HEK293 (cell line): ENCODE results near the gene PANK2.

Experiments used
- CTCF ChIA-PET: fragments of 350-600 bp; formaldehyde crosslinking; extraction: SDS; loops from one replicate; lab custom pipeline; 2021; ENCODE audit warnings: antibody characterized with exemption; lab: Yijun Ruan, JAX
- POLR2A ChIA-PET: fragments of 300-600 bp; formaldehyde crosslinking; extraction: SDS; loops from one replicate; lab custom pipeline; 2020; ENCODE audit warnings: antibody characterized with exemption, inconsistent platforms; lab: Yijun Ruan, JAX
- H3K27ac ChIP-seq: fragments of 200-500 bp; sonication (Bioruptor generic); 2 replicates; pipeline ENCODE4 v1.5.1; 2014; ENCODE audit warnings: low read depth, low read length, control low read depth, inconsistent platforms; ENCODE audit errors: extremely low read depth
- H3K36me3 ChIP-seq, 2 experiments: fragments of 200-500 bp in 1 of 2; sonication (Bioruptor generic) in 1 of 2; 1 replicate in 1 of 2; 2 replicates in 1 of 2; pipeline ENCODE4 v1.5.1; 2014 to 2017; ENCODE audit warnings: inconsistent platforms in 2 of 2, low read length in 2 of 2; ENCODE audit not compliant: control insufficient read depth in 2 of 2, insufficient read depth in 1 of 2
- H3K4me1 ChIP-seq: fragments of 200-500 bp; sonication (Bioruptor generic); 2 replicates; pipeline ENCODE4 v1.5.1; 2014; ENCODE audit warnings: mild to moderate bottlenecking, low read length, inconsistent platforms; ENCODE audit not compliant: control insufficient read depth, insufficient read depth
- H3K4me3 ChIP-seq: 2 replicates; pipeline ENCODE4 v1.5.1; 2011; ENCODE audit warnings: low read depth, mild to moderate bottlenecking, control low read depth, low read length, moderate library complexity
- H3K9me3 ChIP-seq: fragments of 200-500 bp; sonication (Bioruptor generic); 2 replicates; pipeline ENCODE4 v1.5.1; 2014; ENCODE audit warnings: low read depth, low read length, inconsistent platforms; ENCODE audit not compliant: control insufficient read depth, insufficient read depth
- FEZF1 ChIP-seq: fragments of 450-650 bp; formaldehyde crosslinking; IDR thresholded peaks from 2 replicates; pipeline ENCODE4 v1.5.1; 2016; ENCODE audit warnings: missing biosample characterization, missing genetic modification characterization
- GLIS1 ChIP-seq: fragments of 450-650 bp; formaldehyde crosslinking; IDR thresholded peaks from 2 replicates; pipeline ENCODE4 v1.5.1; 2016; ENCODE audit warnings: missing biosample characterization, missing genetic modification characterization
- GLIS2 ChIP-seq: fragments of 450-650 bp; formaldehyde crosslinking; IDR thresholded peaks from 2 replicates; pipeline ENCODE4 v1.5.1; 2016; ENCODE audit warnings: missing biosample characterization, missing genetic modification characterization
- KLF10 ChIP-seq: fragments of 450-650 bp; IDR thresholded peaks from 2 replicates; pipeline ENCODE4 v1.5.1; 2018; ENCODE audit warnings: missing biosample characterization, mild to moderate bottlenecking, missing genetic modification characterization
- OVOL3 ChIP-seq: fragments of 450-650 bp; formaldehyde crosslinking; IDR thresholded peaks from 2 replicates; pipeline ENCODE4 v1.5.1; 2016; ENCODE audit warnings: missing biosample characterization, missing genetic modification characterization
- PRDM1 ChIP-seq: fragments of 450-650 bp; formaldehyde crosslinking; IDR thresholded peaks from 2 replicates; pipeline ENCODE4; 2016; ENCODE audit warnings: missing biosample characterization, missing genetic modification characterization
- SP2 ChIP-seq: fragments of 450-650 bp; formaldehyde crosslinking; IDR thresholded peaks from 2 replicates; pipeline ENCODE4 v1.5.1; 2016; ENCODE audit warnings: missing biosample characterization, missing genetic modification characterization
- YY1 ChIP-seq: fragments of 450-650 bp; formaldehyde crosslinking; IDR thresholded peaks from 2 replicates; pipeline ENCODE4 v1.5.1; 2018; ENCODE audit warnings: missing biosample characterization, missing genetic modification characterization
- YY2 ChIP-seq: fragments of 450-650 bp; formaldehyde crosslinking; IDR thresholded peaks from 2 replicates; pipeline ENCODE4 v1.5.1; 2016; ENCODE audit warnings: missing biosample characterization, missing genetic modification characterization
- ZBTB1 ChIP-seq: fragments of 450-650 bp; formaldehyde crosslinking; IDR thresholded peaks from 2 replicates; pipeline ENCODE4 v1.5.1; 2016; ENCODE audit warnings: missing biosample characterization, missing genetic modification characterization
- ZBTB17 ChIP-seq: fragments of 450-650 bp; formaldehyde crosslinking; IDR thresholded peaks from 2 replicates; pipeline ENCODE4 v1.5.1; 2016; ENCODE audit warnings: missing biosample characterization, missing genetic modification characterization
- ZBTB21 ChIP-seq: fragments of 450-650 bp; formaldehyde crosslinking; IDR thresholded peaks from 2 replicates; pipeline ENCODE4 v1.5.1; 2017; ENCODE audit warnings: missing biosample characterization, missing genetic modification characterization
- ZFP69B ChIP-seq: fragments of 450-650 bp; formaldehyde crosslinking; IDR thresholded peaks from 2 replicates; pipeline ENCODE4 v1.5.1; 2016; ENCODE audit warnings: missing biosample characterization, missing genetic modification characterization
- ZNF16 ChIP-seq: fragments of 450-650 bp; formaldehyde crosslinking; IDR thresholded peaks from 2 replicates; pipeline ENCODE4 v1.5.1; 2016; ENCODE audit warnings: low read depth, missing biosample characterization, missing genetic modification characterization
- ZNF223 ChIP-seq: fragments of 450-650 bp; formaldehyde crosslinking; IDR thresholded peaks from 2 replicates; pipeline ENCODE4 v1.5.1; 2016; ENCODE audit warnings: missing biosample characterization, missing genetic modification characterization
- ZNF366 ChIP-seq: fragments of 450-650 bp; formaldehyde crosslinking; conservative IDR thresholded peaks from 2 replicates; pipeline ENCODE4 v1.5.1; 2016; ENCODE audit warnings: missing biosample characterization, missing genetic modification characterization
- ZNF37A ChIP-seq: fragments of 450-650 bp; IDR thresholded peaks from 2 replicates; pipeline ENCODE4 v1.5.1; 2018; ENCODE audit warnings: missing biosample characterization, missing genetic modification characterization
- ZNF394 ChIP-seq: fragments of 450-650 bp; formaldehyde crosslinking; IDR thresholded peaks from 2 replicates; pipeline ENCODE4 v1.5.1; 2016; ENCODE audit warnings: missing biosample characterization, missing genetic modification characterization, mild to moderate bottlenecking, moderate library complexity, borderline replicate concordance
- ZNF510 ChIP-seq: fragments of 450-650 bp; formaldehyde crosslinking; IDR thresholded peaks from 2 replicates; pipeline ENCODE4 v1.5.1; 2018; ENCODE audit warnings: mild to moderate bottlenecking, missing genetic modification characterization, missing biosample characterization; ENCODE audit not compliant: insufficient replicate concordance
- ZNF521 ChIP-seq: fragments of 450-650 bp; formaldehyde crosslinking; IDR thresholded peaks from 2 replicates; pipeline ENCODE4 v1.5.1; 2017; ENCODE audit warnings: missing biosample characterization, mild to moderate bottlenecking, missing genetic modification characterization
- ZNF558 ChIP-seq: fragments of 450-650 bp; formaldehyde crosslinking; IDR thresholded peaks from 2 replicates; pipeline ENCODE4 v1.5.1; 2016; ENCODE audit warnings: missing biosample characterization, missing genetic modification characterization
- ZNF600 ChIP-seq: fragments of 450-650 bp; formaldehyde crosslinking; IDR thresholded peaks from 2 replicates; pipeline ENCODE4 v1.5.1; 2016; ENCODE audit warnings: missing biosample characterization, missing genetic modification characterization
- ZNF629 ChIP-seq: fragments of 450-650 bp; formaldehyde crosslinking; IDR thresholded peaks from 2 replicates; pipeline ENCODE4 v1.5.1; 2017; ENCODE audit warnings: missing biosample characterization, missing genetic modification characterization
- ZNF660 ChIP-seq: fragments of 450-650 bp; IDR thresholded peaks from 2 replicates; pipeline ENCODE4 v1.5.1; 2018; ENCODE audit warnings: missing biosample characterization, mild to moderate bottlenecking, missing genetic modification characterization
- ZNF677 ChIP-seq: fragments of 450-650 bp; IDR thresholded peaks from 2 replicates; pipeline ENCODE4 v1.5.0; 2018; ENCODE audit warnings: missing biosample characterization, mild to moderate bottlenecking, missing genetic modification characterization, moderate library complexity
- TF ChIP-seq, protein P1 (sequence below): fragments of 450-650 bp; formaldehyde crosslinking; IDR thresholded peaks from 2 replicates; pipeline ENCODE4 v1.5.1; 2017; ENCODE audit warnings: missing biosample characterization, missing genetic modification characterization
- TF ChIP-seq, protein P2 (sequence below): fragments of 450-650 bp; formaldehyde crosslinking; IDR thresholded peaks from 2 replicates; pipeline ENCODE4 v1.5.1; 2017; ENCODE audit warnings: missing biosample characterization, mild to moderate bottlenecking, missing genetic modification characterization, moderate library complexity
- TF ChIP-seq, protein P3 (sequence below): fragments of 450-650 bp; formaldehyde crosslinking; IDR thresholded peaks from 2 replicates; pipeline ENCODE4 v1.5.1; 2016; ENCODE audit warnings: missing biosample characterization, missing genetic modification characterization

PANK2 gene

DNA sequence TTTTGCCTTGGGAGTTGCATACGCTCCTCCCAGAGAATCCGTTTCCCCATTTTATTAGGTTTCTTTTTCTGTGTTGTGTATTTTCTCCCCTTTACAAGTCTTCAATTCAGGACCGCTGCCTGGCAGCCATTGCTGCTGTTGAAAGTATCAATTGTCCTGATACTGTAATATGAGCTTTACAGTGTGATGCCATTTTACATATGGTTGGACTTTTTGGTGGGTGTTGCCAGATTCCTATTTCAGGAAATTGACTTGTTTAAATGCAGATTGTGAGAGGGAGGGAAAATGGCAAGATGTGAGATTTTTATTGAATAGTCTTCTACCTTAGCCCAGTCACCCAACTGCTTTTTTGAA lies 1.2 kb downstream of the PANK2 start:
- ChIA-PET POLR2A (interaction anchor here (0.6 to 1.1 kb wide), 4 partner anchors 32 to 176 kb away, joined by 3 to 8 read pairs (median 3); partner anchors contain the start of genes ADISSP and AP5S1), CTCF (interaction anchor here (0.7 to 1.2 kb wide), 6 partner anchors 15 to 194 kb away, joined by 3 to 4 read pairs (median 3); no protein-coding TSS in a partner anchor)
- Histone ChIP-seq H3K36me3 (peaks cover 32 to 40% of the 10 kb centered on the region in 2 experiments; a peak in 2 of 3 replicates), H3K4me3 (peak overlapping the region; percentile 74), H3K27ac (peak overlapping the region; percentile 97), H3K4me1 (peaks cover 31% of the 10 kb centered on the region), H3K9me3 (no peaks in the 10 kb centered on the region)
- TF ChIP-seq, protein P1, sequence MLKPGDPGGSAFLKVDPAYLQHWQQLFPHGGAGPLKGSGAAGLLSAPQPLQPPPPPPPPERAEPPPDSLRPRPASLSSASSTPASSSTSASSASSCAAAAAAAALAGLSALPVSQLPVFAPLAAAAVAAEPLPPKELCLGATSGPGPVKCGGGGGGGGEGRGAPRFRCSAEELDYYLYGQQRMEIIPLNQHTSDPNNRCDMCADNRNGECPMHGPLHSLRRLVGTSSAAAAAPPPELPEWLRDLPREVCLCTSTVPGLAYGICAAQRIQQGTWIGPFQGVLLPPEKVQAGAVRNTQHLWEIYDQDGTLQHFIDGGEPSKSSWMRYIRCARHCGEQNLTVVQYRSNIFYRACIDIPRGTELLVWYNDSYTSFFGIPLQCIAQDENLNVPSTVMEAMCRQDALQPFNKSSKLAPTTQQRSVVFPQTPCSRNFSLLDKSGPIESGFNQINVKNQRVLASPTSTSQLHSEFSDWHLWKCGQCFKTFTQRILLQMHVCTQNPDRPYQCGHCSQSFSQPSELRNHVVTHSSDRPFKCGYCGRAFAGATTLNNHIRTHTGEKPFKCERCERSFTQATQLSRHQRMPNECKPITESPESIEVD (tag by site-specific recombination): 0 out of 2 replicates have a peak, but pooled peaks have one; percentile 58
- TF ChIP-seq GLIS2 (tag by site-specific recombination) (no peak), ZNF16 (tag by site-specific recombination) (no peak), ZNF521 (no peak), ZNF510 (tag by site-specific recombination) (no peak), ZNF660 (tag by site-specific recombination) (no peak), ZBTB17 (peak; percentile 64), FEZF1 (tag by site-specific recombination) (peak; percentile 61), ZNF366 (0 out of 2 replicates have a peak, but pooled peaks have one; percentile 23), ZNF394 (tag by site-specific recombination) (0 out of 2 replicates have a peak, but pooled peaks have one; percentile 43), ZNF677 (no peak), ZNF37A (tag by site-specific recombination) (no peak), ZNF558 (tag by site-specific recombination) (peak; percentile 30; the same call in 1 of the 2 replicates), ZNF629 (peak; percentile 36; the same call in 1 of the 2 replicates), ZFP69B (tag by site-specific recombination) (no peak), ZNF223 (tag by site-specific recombination) (no peak), SP2 (tag by site-specific recombination) (peak; percentile 25; the same call in 1 of the 2 replicates), ZBTB1 (tag by site-specific recombination) (no peak), YY1 (tag by site-specific recombination) (peak; percentile 80), YY2 (peak; percentile 61; the same call in 1 of the 2 replicates), KLF10 (tag by site-specific recombination) (peak; percentile 43; the same call in 1 of the 2 replicates), GLIS1 (tag by site-specific recombination) (no peak), PRDM1 (peak; percentile 14; the same call in 1 of the 2 replicates), ZBTB21 (tag by site-specific recombination) (no peak), ZNF600 (peak; percentile 78), OVOL3 (tag by site-specific recombination) (no peak)
- TF ChIP-seq, protein P2, sequence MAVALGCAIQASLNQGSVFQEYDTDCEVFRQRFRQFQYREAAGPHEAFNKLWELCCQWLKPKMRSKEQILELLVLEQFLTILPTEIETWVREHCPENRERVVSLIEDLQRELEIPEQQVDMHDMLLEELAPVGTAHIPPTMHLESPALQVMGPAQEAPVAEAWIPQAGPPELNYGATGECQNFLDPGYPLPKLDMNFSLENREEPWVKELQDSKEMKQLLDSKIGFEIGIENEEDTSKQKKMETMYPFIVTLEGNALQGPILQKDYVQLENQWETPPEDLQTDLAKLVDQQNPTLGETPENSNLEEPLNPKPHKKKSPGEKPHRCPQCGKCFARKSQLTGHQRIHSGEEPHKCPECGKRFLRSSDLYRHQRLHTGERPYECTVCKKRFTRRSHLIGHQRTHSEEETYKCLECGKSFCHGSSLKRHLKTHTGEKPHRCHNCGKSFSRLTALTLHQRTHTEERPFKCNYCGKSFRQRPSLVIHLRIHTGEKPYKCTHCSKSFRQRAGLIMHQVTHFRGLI (tag by site-specific recombination): peak; percentile 71; the same call in 1 of the 2 replicates
- TF ChIP-seq, protein P3, sequence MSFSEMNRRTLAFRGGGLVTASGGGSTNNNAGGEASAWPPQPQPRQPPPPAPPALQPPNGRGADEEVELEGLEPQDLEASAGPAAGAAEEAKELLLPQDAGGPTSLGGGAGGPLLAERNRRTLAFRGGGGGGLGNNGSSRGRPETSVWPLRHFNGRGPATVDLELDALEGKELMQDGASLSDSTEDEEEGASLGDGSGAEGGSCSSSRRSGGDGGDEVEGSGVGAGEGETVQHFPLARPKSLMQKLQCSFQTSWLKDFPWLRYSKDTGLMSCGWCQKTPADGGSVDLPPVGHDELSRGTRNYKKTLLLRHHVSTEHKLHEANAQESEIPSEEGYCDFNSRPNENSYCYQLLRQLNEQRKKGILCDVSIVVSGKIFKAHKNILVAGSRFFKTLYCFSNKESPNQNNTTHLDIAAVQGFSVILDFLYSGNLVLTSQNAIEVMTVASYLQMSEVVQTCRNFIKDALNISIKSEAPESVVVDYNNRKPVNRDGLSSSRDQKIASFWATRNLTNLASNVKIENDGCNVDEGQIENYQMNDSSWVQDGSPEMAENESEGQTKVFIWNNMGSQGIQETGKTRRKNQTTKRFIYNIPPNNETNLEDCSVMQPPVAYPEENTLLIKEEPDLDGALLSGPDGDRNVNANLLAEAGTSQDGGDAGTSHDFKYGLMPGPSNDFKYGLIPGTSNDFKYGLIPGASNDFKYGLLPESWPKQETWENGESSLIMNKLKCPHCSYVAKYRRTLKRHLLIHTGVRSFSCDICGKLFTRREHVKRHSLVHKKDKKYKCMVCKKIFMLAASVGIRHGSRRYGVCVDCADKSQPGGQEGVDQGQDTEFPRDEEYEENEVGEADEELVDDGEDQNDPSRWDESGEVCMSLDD (tag by site-specific recombination): no peak
